ENCODE measurements around the gene ITGB3. TPM values are rescaled to one million over a fixed set of nuclear protein-coding genes. Genes with fewer than 3 reads are reported as not detected.

The ITGB3 gene
- total and polyA plus RNA-seq, 2 of the 8 experiments (the other 6 are each of a cell fraction or from before 2014, with no cell fraction given), result 0.08 to 0.09 TPM

- Histone ChIP-seq H3K27me3 (replicated peaks in 1 of 4; ENCODE audit: control insufficient read depth in 3 of 4, extremely low read depth in 1 of 4, insufficient read depth in 3 of 4, low read length in 3 of 4) (no peaks in the 10 kb centered on the region), H3K18ac (ENCODE audit: extremely low read depth, low read length) (peak overlapping the region; percentile 68), H4K91ac (replicated peaks; ENCODE audit: insufficient read length, low read length) (peak overlapping the region; percentile 85), H2BK12ac (ENCODE audit: low read depth, low read length) (peak overlapping the region; percentile 93), H2AK5ac (ENCODE audit: low read depth, low read length) (no peak overlapping the region), H3K4me2 (ENCODE audit: insufficient read depth in 1 of 2, low read depth in 2 of 2, low read length in 2 of 2) (peak overlapping the region; percentile 58 to 64), H3K14ac (ENCODE audit: insufficient read length) (no peak overlapping the region), H3K79me1 (ENCODE audit: low read depth, low read length) (no peaks in the 10 kb centered on the region), H3K4me3 (ENCODE audit: extremely low read depth in 1 of 4, insufficient read depth in 2 of 4, low read depth in 3 of 4, low read length in 4 of 4) (peak overlapping the region in 2 of 4 experiments; percentile 7 to 43; a peak in 2 of 8 replicates), H4K8ac (ENCODE audit: extremely low read depth, insufficient read depth, low read length) (peak overlapping the region; percentile 58; the same call in 1 of the 2 replicates), H3K9ac (replicated peaks in 1 of 4; ENCODE audit: extremely low read depth in 1 of 4, low read depth in 3 of 4, low read length in 3 of 4) (peak overlapping the region in 2 of 4 experiments; percentile 0 to 26; a peak in 2 of 7 replicates), H3K36me3 (ENCODE audit: control insufficient read depth in 2 of 4, insufficient read depth in 4 of 4, low read length in 3 of 4) (no peaks in the 10 kb centered on the region), H3K56ac (replicated peaks; ENCODE audit: insufficient read length, low read depth, low read length) (no peak overlapping the region), H4K20me1 (replicated peaks in 1 of 2; ENCODE audit: control insufficient read depth in 1 of 2, insufficient read depth in 2 of 2, low read length in 2 of 2) (no peaks in the 10 kb centered on the region), H4K5ac (ENCODE audit: insufficient read length, low read depth, low read length) (no peak overlapping the region), H3K79me2 (ENCODE audit: control insufficient read depth in 1 of 2, insufficient read depth in 2 of 2, low read length in 2 of 2) (no peaks in the 10 kb centered on the region), H2BK20ac (ENCODE audit: low read length) (0 out of 2 replicates have a peak overlapping the region, but pooled peaks have one; percentile 82), H3K9me3 (ENCODE audit: insufficient read depth in 2 of 2, low read depth in 1 of 2, low read length in 1 of 2) (no peaks in the 10 kb centered on the region), H2AFZ (ENCODE audit: low read length) (peak overlapping the region; percentile 74; the same call in 1 of the 2 replicates), H3K4me1 (replicated peaks in 1 of 4; ENCODE audit: control insufficient read depth in 3 of 4, insufficient read depth in 4 of 4, low read length in 3 of 4) (peaks cover 6 to 18% (median 11%) of the 10 kb centered on the region in 4 experiments), H3K27ac (ENCODE audit: low read depth, low read length) (peak overlapping the region; percentile 51; the same call in 1 of the 2 replicates), H3K4ac (replicated peaks; ENCODE audit: insufficient read length, low read depth, low read length) (no peak overlapping the region), H3K23me2 (ENCODE audit: low read depth, low read length) (no peaks in the 10 kb centered on the region), H3K23ac (ENCODE audit: insufficient read length) (no peak overlapping the region), H2BK15ac (ENCODE audit: low read length) (peak overlapping the region; percentile 73; the same call in 1 of the 2 replicates), H2BK120ac (replicated peaks; ENCODE audit: low read depth, low read length) (peak overlapping the region; percentile 62), H2BK5ac (ENCODE audit: low read depth, low read length) (peak overlapping the region; percentile 35)
- ChIA-PET POLR2A (ENCODE audit: partially characterized antibody) (interaction anchor here (0.6 to 2.1 kb wide), 6 partner anchors 11 to 367 kb away, joined by 3 to 5 read pairs (median 4); partner anchors contain the start of gene EFCAB13), CTCF (ENCODE audit: partially characterized antibody) (interaction anchor here (0.9 to 2.3 kb wide), 8 partner anchors 8 to 86 kb away, joined by 3 to 8 read pairs (median 3); no protein-coding TSS in a partner anchor)
- DNase-seq (ENCODE audit: low read depth in 1 of 2, low spot score in 2 of 2) (peak in 1 of 2 experiments; percentile 80), FAIRE-seq (no peak)
- WGBS, 2 experiments (ENCODE audit: extremely low coverage in 1 of 2, insufficient coverage in 1 of 2, insufficient read length in 1 of 2, insufficient replicate concordance in 2 of 2, low coverage in 1 of 2, low lambda C conversion rate in 2 of 2, missing lambda C conversion rate in 1 of 2), result 17% methylated on average over 11 of the region's 13 CpGs; no CpG with 5 or more reads in 1 of the 2 experiments
- TF ChIP-seq EZH2 (IDR thresholded peaks at IDR 0.05; ENCODE audit: low read depth, low read length, severe bottlenecking) (peak; percentile 44), RBBP5 (IDR thresholded peaks at IDR 0.05; ENCODE audit: borderline replicate concordance, low read depth, low read length) (peak; percentile 83), POU5F1 (IDR thresholded peaks at IDR 0.05; ENCODE audit: low read depth, low read length) (no peak)
Measured at GRCh38 chr17:47275245-47275984, 21.8 kb downstream of the ITGB3 start.
